Naive thymus-derived CD4-positive, alpha-beta T cell (primary cell): Measurements from ENCODE around the gene APPL2. TPM values are rescaled to one million over a fixed set of nuclear protein-coding genes. Genes with fewer than 3 reads are reported as not detected.

Experiments
- ATAC-seq: fragments of 150-1000 bp; cut with Tn5 transposase; 2 replicates; pipeline ENCODE4 v1.10.0; 2021; ENCODE audit warnings: mild to moderate bottlenecking, moderate library complexity
- CTCF ChIA-PET: fragments of 350-600 bp; sonication (Branson Sonifier 250); formaldehyde crosslinking; loops from one replicate; lab custom pipeline; 2021; ENCODE audit warnings: antibody characterized with exemption; lab: Charles Lee
- POLR2A ChIA-PET: fragments of 350-600 bp; sonication (Branson Sonifier 250); formaldehyde crosslinking; loops from one replicate; lab custom pipeline; 2021; ENCODE audit warnings: antibody characterized with exemption, inconsistent platforms; lab: Charles Lee
- DNase-seq, 9 donors: peaks; one replicate each; pipeline versions ENCODE4 v3.0.0 to v3.0.0-alpha.2; 2020 to 2022; ENCODE audit warnings: mixed read lengths in 1 of 9
- H3K27ac ChIP-seq: one replicate; pipeline ENCODE4 v1.7.0; 2013; ENCODE audit warnings: mild to moderate bottlenecking, low read depth, low read length, moderate library complexity
- H3K27me3 ChIP-seq, 2 donors: one replicate each; pipeline ENCODE4 v1.7.0; 2013; ENCODE audit warnings: low read length in 2 of 2, mild to moderate bottlenecking in 2 of 2, moderate library complexity in 2 of 2; ENCODE audit not compliant: control insufficient read depth in 2 of 2, insufficient read depth in 2 of 2
- H3K36me3 ChIP-seq, 3 experiments: 1 replicate in 2 of 3; 2 replicates in 1 of 3; pipeline ENCODE4 v1.7.0; 2013; ENCODE audit warnings: low read length in 3 of 3, mild to moderate bottlenecking in 3 of 3, moderate library complexity in 1 of 3; ENCODE audit not compliant: insufficient read depth in 3 of 3, control insufficient read depth in 2 of 3
- H3K4me1 ChIP-seq, 2 donors: one replicate each; pipeline ENCODE4 v1.7.0; 2013; ENCODE audit warnings: low read length in 2 of 2, mild to moderate bottlenecking in 2 of 2, moderate library complexity in 1 of 2; ENCODE audit not compliant: control insufficient read depth in 2 of 2, insufficient read depth in 2 of 2
- H3K4me3 ChIP-seq: 2 replicates; pipeline ENCODE4 v1.7.0; 2013; ENCODE audit warnings: mild to moderate bottlenecking, low read length
- H3K9me3 ChIP-seq, 3 experiments: 1 replicate in 2 of 3; 2 replicates in 1 of 3; pipeline ENCODE4 v1.7.0; 2013; ENCODE audit warnings: low read length in 3 of 3; ENCODE audit not compliant: control insufficient read depth in 2 of 3
- H3K27ac Mint-ChIP-seq, 9 donors: one replicate each; pipeline ENCODE4 v1.8.0; 2020 to 2022; ENCODE audit warnings: mixed read lengths in 9 of 9, mild to moderate bottlenecking in 8 of 9, moderate library complexity in 5 of 9, inconsistent platforms in 2 of 9
- H3K27me3 Mint-ChIP-seq, 5 donors: one replicate each; pipeline ENCODE4 v1.8.0; 2021 to 2022; ENCODE audit warnings: mixed read lengths in 5 of 5, mild to moderate bottlenecking in 1 of 5
- H3K36me3 Mint-ChIP-seq, 5 donors: one replicate each; pipeline ENCODE4 v1.8.0; 2020 to 2022; ENCODE audit warnings: mixed read lengths in 5 of 5, mild to moderate bottlenecking in 3 of 5, inconsistent platforms in 1 of 5
- H3K4me1 Mint-ChIP-seq, 7 donors: one replicate each; pipeline ENCODE4 v1.8.0; 2020 to 2022; ENCODE audit warnings: mixed read lengths in 7 of 7, mild to moderate bottlenecking in 3 of 7, inconsistent platforms in 1 of 7
- H3K4me3 Mint-ChIP-seq, 10 donors: one replicate each; pipeline ENCODE4 v1.8.0; 2020 to 2022; ENCODE audit warnings: mild to moderate bottlenecking in 10 of 10, mixed read lengths in 10 of 10, moderate library complexity in 6 of 10, inconsistent platforms in 2 of 10
- H3K9me3 Mint-ChIP-seq, 11 donors: one replicate each; pipeline ENCODE4 v1.8.0; 2020 to 2022; ENCODE audit warnings: mixed read lengths in 11 of 11, mild to moderate bottlenecking in 4 of 11, inconsistent platforms in 1 of 11, moderate library complexity in 1 of 11
- intact Hi-C, 2 donors: fragments of 100-400 bp; cut with micrococcal nuclease; formaldehyde crosslinking; loops; one replicate each; pipeline ENCODE4 v1.15.1; 2023
- polyA plus RNA-seq, 2 donors: library from polyadenylated mRNA; unstranded; fragments of 300-500 nt; fragmentation: Illumina TruSeq; gene quantifications; one replicate each; pipeline ENCODE4 v1.2.3, GENCODE V29; 2021
- total RNA-seq, 6 experiments: library from RNA in 5 of 6; stranded (reverse) in 5 of 6; gene quantifications; 1 replicate in 5 of 6; 2 replicates in 1 of 6; pipeline ENCODE4 v1.2.3 and lab custom pipeline; 2021 to 2026

APPL2 gene
- total and polyA plus RNA-seq, 7 experiments from 2014 or later: 10.1 to 74.5 (median 39.8) TPM

DNA sequence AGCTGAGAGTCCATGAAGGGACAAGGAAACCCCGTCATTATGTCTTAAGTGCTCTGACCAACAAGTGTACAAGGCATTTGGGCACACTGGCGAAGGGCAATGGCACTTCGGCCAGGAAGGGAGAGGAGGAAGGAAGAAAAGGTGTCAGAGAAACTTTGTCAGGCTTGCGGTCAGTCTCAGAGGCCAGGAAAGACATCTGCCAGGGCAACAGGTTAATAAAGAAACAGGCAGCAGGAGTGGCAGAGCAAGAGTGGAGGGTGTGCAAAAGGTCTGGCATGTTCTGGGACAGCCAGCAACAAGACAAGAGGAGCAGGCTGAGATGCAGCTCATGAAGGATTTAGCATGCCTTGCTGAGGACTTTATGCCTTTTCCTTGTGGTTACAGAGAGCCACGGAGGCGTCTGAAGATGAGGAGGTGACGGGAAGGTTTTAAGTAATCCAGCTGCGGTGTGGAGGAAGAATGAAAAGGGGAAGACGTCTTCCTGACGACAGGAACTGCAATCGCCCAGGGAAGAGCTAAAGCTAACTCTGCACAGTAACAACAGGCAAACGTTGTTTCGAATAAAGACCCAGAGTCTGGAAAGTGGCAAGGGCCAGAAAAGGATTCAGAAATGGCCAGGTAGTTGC lies 13.1 kb downstream of the APPL2 start:
- Histone ChIP-seq H3K36me3 (peaks cover 3 to 77% (median 6%) of the 10 kb centered on the region in 3 experiments), H3K4me1 (peaks cover 0 to 7% of the 10 kb centered on the region in 2 donors), H3K9me3 (no peaks in the 10 kb centered on the region), H3K27ac (no peak overlapping the region), H3K4me3 (no peak overlapping the region), H3K27me3 (no peaks in the 10 kb centered on the region)
- ChIA-PET CTCF (interaction anchor here (1.1 kb wide), 1 partner anchor 24 kb away, joined by 3 read pairs; no protein-coding TSS in a partner anchor), POLR2A (interaction anchor here (0.6 kb wide), 1 partner anchor 53 kb away, joined by 4 read pairs; no protein-coding TSS in a partner anchor)
- no peaks in the 10 kb centered on the region for H3K27me3 Mint-ChIP-seq
- intact Hi-C loops: no loop called here
- H3K4me3 Mint-ChIP-seq: no peak overlapping the region
- no peak for DNase-seq
- H3K36me3 Mint-ChIP-seq: peaks cover 19 to 46% (median 26%) of the 10 kb centered on the region in 5 donors
- ATAC-seq: no peak
- H3K9me3 Mint-ChIP-seq: no peaks in the 10 kb centered on the region
- peak overlapping the region in 1 of 9 donors; percentile 73 for H3K27ac Mint-ChIP-seq
- peaks cover 29 to 52% (median 41%) of the 10 kb centered on the region in 7 donors for H3K4me1 Mint-ChIP-seq

DNA sequence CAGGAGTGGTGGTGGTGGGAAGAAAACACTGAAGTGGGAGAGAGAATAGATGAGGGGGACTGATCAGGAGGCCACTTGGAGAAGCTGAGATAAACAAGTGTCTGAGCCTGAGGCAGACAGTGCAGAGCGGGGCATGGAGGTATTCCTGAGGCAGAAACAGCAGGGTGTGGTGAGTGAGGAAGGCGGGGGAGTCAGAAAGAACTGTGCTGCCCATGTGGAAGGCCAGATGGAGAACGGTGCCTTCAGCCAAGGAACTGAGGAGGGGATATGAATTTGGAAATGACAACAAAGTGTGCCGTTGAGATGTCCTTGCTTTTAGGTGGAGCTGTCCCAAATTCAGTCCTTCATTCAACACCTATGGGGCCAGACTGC lies 13.7 kb downstream of the APPL2 start:
- H3K36me3 ChIP-seq: peaks cover 3 to 77% (median 6%) of the 10 kb centered on the region in 3 experiments
- H3K4me3 Mint-ChIP-seq: no peak overlapping the region
- CTCF ChIA-PET: interaction anchor here (1.1 kb wide), 1 partner anchor 23 kb away, joined by 3 read pairs; no protein-coding TSS in a partner anchor

DNA sequence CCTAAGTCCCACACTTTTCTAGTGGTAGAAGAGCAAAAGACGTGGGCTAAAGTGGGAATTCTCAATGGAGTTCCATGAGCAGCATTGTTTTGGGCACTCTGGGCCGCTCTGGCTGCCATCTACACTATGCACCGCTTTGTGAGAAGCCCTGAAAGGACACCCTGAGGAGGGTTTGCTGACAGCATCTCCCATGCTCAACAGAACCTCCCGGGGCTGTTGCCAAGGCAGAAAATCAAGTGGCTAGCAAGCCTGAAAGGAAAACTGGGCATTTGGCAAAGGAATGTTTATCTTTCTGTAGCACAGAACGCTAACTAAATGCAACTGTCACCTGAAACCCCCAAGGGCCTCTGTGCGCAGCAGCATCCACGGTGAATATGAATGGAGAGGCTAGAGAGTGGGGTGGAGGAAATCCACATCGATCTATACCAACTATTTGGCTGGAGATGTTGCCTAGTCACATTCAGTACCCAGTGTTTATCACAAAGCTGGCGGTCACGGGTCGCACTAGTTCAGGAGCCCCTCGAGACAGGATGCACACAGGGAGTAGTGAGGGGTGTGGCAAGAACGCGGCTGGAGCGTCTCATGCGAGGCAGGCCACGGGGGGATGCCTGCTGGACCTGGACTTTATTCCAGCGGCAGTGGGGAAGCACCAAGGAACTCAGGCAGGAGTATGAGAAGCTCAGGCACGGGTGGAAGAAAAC lies 14.2 kb downstream of the APPL2 start:
- no peak overlapping the region for H3K27ac ChIP-seq
- ChIA-PET CTCF (interaction anchor here (1.1 kb wide), 1 partner anchor 23 kb away, joined by 3 read pairs; no protein-coding TSS in a partner anchor), POLR2A (interaction anchor here (1.1 kb wide), 1 partner anchor 12 kb away, joined by 3 read pairs; no protein-coding TSS in a partner anchor)
- DNase-seq (no peak), ATAC-seq (no peak)
- no peaks in the 10 kb centered on the region for H3K9me3 ChIP-seq
- Mint-ChIP-seq H3K36me3 (peaks cover 17 to 49% (median 28%) of the 10 kb centered on the region in 5 donors), H3K27me3 (no peaks in the 10 kb centered on the region), H3K9me3 (no peaks in the 10 kb centered on the region), H3K4me3 (peak overlapping the region in 1 of 10 donors; percentile 3), H3K27ac (peak overlapping the region in 4 of 9 donors; percentile 3 to 75 (median 72)), H3K4me1 (peaks cover 23 to 44% (median 34%) of the 10 kb centered on the region in 7 donors)
- intact Hi-C loops: no loop called here
- no peaks in the 10 kb centered on the region for H3K27me3 ChIP-seq
- no peak overlapping the region for H3K4me3 ChIP-seq
- peaks cover 0 to 7% of the 10 kb centered on the region in 2 donors for H3K4me1 ChIP-seq
- H3K36me3 ChIP-seq: peaks cover 3 to 81% (median 6%) of the 10 kb centered on the region in 3 experiments

More for the DNA sequence above, 13.7 kb downstream of the APPL2 start:
- Mint-ChIP-seq H3K27ac (peak overlapping the region in 4 of 9 donors; percentile 11 to 75 (median 72)), H3K36me3 (peaks cover 18 to 46% (median 25%) of the 10 kb centered on the region in 5 donors), H3K27me3 (no peaks in the 10 kb centered on the region), H3K9me3 (no peaks in the 10 kb centered on the region), H3K4me1 (peaks cover 25 to 46% (median 37%) of the 10 kb centered on the region in 7 donors)
- intact Hi-C loops: no loop called here
- H3K4me1 ChIP-seq: peaks cover 0 to 7% of the 10 kb centered on the region in 2 donors
- no peaks in the 10 kb centered on the region for H3K27me3 ChIP-seq
- no peak overlapping the region for H3K4me3 ChIP-seq
- no peak overlapping the region for H3K27ac ChIP-seq
- ATAC-seq (no peak), DNase-seq (no peak)
- H3K9me3 ChIP-seq: no peaks in the 10 kb centered on the region
- POLR2A ChIA-PET: interaction anchor here (0.6 kb wide), 1 partner anchor 52 kb away, joined by 4 read pairs; no protein-coding TSS in a partner anchor

DNA sequence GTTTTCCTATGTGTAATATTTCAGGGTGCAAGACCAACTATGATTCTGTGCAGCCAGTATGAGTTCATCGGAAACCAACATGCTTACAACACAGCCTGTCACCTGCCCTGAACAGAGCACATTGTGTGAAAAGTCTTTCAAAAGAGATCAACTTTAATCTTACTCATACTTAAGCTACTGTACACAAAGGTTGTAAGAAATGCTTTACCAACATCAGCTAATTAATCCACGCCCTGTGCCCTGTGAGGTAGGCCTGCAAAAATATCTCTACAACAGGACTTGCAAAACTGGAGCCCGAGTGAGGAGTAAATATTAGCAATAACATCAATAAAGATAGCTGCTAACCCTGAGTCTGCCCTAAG lies 15.1 kb downstream of the APPL2 start:
- H3K9me3 ChIP-seq: no peaks in the 10 kb centered on the region
- no peak for ATAC-seq
- H3K27me3 Mint-ChIP-seq: no peaks in the 10 kb centered on the region
- no peak overlapping the region for H3K4me3 Mint-ChIP-seq
- H3K36me3 ChIP-seq: peaks cover 6 to 89% (median 8%) of the 10 kb centered on the region in 3 experiments
- H3K27ac ChIP-seq: no peak overlapping the region
- no peaks in the 10 kb centered on the region for H3K9me3 Mint-ChIP-seq
- no peaks in the 10 kb centered on the region for H3K4me1 ChIP-seq
- no peak overlapping the region for H3K4me3 ChIP-seq
- H3K4me1 Mint-ChIP-seq: peaks cover 14 to 37% (median 27%) of the 10 kb centered on the region in 7 donors
- no peak for DNase-seq
- ChIA-PET CTCF (no interaction called here), POLR2A (interaction anchor here (1.1 kb wide), 1 partner anchor 13 kb away, joined by 3 read pairs; no protein-coding TSS in a partner anchor)
- peaks cover 15 to 52% (median 36%) of the 10 kb centered on the region in 5 donors for H3K36me3 Mint-ChIP-seq
- peak overlapping the region in 2 of 9 donors; percentile 17 to 57 for H3K27ac Mint-ChIP-seq
- H3K27me3 ChIP-seq: no peaks in the 10 kb centered on the region
- intact Hi-C loops: no loop called here

DNA sequence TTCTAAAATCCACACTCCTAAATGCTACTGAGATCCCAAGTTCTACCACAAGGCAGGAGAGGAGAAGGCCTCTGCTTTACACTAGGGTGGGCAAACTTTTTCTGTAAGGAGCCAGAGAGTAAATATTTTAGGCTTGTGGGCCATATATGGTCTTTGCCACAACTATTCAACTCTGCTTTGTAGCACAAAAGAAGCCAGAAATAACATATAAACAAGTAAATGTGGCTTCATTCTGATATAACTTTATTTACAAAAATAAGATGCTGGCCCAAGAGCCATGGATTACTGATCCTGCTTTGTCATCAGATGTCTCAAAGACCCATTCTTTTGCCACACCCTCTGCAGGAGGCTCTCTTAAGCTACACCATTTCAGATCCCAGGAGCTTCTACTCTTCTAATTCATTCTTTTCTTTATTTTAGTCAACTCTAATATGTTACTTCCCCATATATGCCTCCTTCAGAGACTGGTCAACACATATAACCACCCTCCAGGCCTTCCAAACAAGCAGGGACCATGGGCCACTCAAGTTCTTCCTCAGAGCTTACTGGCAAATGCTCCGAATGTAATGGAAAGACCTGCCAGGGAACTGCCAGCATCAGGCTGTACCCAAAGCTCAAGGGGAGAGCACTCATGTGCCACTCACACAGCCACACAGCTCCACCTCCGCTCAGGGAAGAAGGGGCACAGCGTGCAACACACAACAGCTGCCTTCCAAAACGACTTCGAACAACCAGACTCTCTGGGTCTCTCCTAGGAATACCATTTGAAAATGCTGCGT lies 15.6 kb downstream of the APPL2 start:
- DNase-seq (no peak), ATAC-seq (no peak)
- POLR2A ChIA-PET: no interaction called here
- H3K27ac Mint-ChIP-seq: peak overlapping the region in 3 of 9 donors; percentile 27 to 57 (median 47)
- H3K27ac ChIP-seq: no peak overlapping the region
- CTCF ChIA-PET: no interaction called here
- intact Hi-C loops: no loop called here
- no peaks in the 10 kb centered on the region for H3K9me3 Mint-ChIP-seq
- no peaks in the 10 kb centered on the region for H3K27me3 Mint-ChIP-seq
- H3K4me1 Mint-ChIP-seq: peaks cover 10 to 32% (median 22%) of the 10 kb centered on the region in 7 donors
- H3K9me3 ChIP-seq: no peaks in the 10 kb centered on the region
- no peaks in the 10 kb centered on the region for H3K27me3 ChIP-seq
- H3K4me1 ChIP-seq: no peaks in the 10 kb centered on the region
- peaks cover 16 to 56% (median 36%) of the 10 kb centered on the region in 5 donors for H3K36me3 Mint-ChIP-seq
- no peak overlapping the region for H3K4me3 ChIP-seq
- peaks cover 6 to 94% (median 8%) of the 10 kb centered on the region in 3 experiments for H3K36me3 ChIP-seq
- H3K4me3 Mint-ChIP-seq: no peak overlapping the region
